NCI-H226 (cell line): ENCODE measurements around the gene ABCD4.
A peak's percentile ranks its signal among the peaks of the same experiment; 100 is the strongest.

Source experiments
- DNase-seq: peaks from one replicate; pipeline ENCODE4 v3.0.0-alpha.2; 2015

Gene ABCD4

DNA sequence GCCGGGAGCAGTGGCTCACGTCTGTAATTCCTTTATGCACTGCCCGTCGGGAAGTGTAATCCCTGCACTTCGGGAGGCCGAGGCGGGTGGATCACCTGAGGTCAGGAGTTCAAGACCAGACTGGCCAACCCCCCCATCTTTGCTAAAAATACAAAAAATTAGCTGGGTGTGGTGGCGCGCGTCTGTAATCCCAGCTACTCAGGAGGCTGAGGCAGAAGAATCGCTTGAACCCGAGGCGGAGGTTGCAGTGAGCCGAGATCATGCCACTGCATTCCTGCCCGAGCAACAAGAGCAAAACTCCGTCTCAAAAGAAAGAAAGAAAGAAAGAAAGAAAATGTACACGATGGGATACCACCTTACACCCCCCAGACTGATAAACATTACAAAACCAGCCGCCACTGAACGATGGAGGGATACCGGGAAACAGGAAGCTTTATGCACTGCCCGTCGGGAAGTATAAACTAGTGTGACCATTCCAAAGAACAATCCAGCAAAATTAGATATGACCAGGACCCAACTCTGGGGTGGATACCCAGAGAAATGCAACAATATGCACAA is 1.1 kb downstream of the ABCD4 start:
- no peak for DNase-seq

- no peak for DNase-seq
Measured at GRCh38 chr14:74299061-74299545, 3.6 kb downstream of the ABCD4 start.

DNA sequence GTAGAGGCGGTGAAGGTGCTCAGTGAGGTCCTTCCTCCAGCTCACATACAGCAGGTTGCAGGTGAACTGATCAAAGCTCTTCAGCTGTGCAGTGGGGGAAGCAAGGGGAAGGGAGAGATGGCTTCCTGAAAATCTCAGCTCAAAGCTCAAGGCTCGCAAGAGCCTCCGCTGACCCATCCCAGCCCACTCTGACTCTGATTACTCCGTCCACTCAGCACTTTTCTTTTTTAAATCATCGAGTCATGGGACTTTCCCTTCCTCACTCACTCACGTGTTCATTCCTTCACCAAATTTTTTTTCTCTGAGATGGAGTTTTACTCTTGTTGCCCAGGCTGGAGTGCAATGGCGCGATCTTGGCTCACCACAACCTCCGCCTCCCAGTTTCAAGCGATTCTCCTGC is 4.7 kb downstream of the ABCD4 start:
- no peak for DNase-seq

DNA sequence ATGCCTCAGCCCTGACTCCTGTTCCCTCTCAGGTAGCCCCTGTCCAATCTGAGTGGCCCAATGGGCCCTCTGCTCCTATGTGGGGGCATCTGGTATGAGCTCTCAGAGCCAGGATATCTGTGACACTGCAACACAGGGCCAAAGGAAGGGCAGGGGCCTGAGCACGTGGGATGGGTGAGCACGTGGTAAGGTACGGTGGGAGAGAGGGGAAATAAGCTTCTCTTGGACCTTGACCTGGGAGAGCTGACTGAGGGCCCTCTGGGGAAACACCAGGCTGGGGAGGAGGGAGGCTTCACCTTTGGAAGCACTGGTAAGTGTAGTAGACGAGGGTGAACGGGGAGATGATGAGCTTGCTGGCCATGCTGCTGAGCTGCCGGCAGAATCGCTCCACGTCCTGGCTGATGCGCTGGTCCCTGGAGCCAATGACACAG is 6.7 kb downstream of the ABCD4 start:
- no peak for DNase-seq

DNA sequence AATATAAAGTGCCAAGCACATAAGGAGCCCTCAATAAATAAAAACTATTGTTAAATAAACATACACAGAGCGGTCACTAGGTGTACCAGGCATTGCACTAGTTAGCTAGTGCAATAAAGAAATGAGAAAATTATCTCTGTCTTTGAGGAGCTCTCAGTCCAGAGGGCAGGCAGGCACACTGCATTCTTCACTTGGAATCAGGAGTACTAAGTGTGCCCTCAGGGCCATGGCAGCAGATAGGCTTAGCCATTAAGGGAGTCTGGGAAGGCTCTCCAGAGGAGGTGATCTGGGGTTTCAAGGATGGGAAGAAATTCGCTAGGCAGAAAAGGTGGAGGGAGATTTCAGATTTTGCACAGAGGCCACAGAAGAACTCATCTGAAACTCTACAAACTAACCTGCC is 9.1 kb downstream of the ABCD4 start:
- DNase-seq = no peak

GRCh38 chr14:74292061-74292460 is 10.7 kb downstream of the ABCD4 start:
- no peak for DNase-seq

GRCh38 chr14:74290415-74290814 is 12.3 kb downstream of the ABCD4 start:
- no peak for DNase-seq

DNA sequence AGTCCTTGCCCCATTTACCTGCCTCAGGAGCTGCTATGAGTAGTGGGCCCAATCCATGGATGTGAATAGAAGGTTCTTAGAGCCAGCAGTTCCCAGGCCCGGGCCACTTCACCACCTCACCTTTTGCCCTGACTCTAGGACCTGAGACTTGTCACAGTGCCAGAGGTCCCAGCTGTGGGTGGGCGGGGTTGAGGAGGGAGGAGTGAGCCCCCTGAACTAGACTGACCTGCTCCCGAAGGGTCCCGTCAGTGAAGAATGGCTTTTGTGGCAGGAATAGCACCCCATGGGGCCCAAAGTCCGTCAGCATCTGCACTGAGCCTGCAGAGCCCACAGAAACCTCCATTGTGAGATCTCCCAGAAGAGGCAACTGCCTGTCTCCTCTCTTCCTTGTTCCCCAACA is 12.9 kb downstream of the ABCD4 start:
- DNase-seq = no peak

DNA sequence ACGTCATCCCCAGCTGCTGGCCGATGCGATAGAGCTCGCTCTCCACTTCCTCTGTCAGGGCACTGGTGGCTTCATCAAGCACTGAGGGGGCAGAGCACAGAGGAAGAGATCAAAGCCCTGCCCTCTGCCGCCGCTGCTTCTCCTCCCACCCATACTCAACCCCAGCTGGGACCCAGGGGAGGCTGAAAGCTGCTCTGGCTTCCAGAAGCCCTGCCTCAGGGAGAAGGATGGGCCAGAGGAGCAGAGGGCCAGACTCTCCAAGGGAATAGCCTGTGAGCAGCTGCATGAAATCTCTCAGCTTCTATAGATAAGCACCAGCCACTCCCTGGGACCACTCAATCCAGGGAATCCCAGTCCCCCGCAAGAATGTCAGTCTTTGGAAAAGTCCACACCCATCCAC is 16.0 kb downstream of the ABCD4 start:
- peak; percentile 17 for DNase-seq

GRCh38 chr14:74281069-74281468 is 21.7 kb downstream of the ABCD4 start:
- DNase-seq = no peak

GRCh38 chr14:74278080-74278479 is 24.7 kb downstream of the ABCD4 start:
- DNase-seq = no peak

DNA sequence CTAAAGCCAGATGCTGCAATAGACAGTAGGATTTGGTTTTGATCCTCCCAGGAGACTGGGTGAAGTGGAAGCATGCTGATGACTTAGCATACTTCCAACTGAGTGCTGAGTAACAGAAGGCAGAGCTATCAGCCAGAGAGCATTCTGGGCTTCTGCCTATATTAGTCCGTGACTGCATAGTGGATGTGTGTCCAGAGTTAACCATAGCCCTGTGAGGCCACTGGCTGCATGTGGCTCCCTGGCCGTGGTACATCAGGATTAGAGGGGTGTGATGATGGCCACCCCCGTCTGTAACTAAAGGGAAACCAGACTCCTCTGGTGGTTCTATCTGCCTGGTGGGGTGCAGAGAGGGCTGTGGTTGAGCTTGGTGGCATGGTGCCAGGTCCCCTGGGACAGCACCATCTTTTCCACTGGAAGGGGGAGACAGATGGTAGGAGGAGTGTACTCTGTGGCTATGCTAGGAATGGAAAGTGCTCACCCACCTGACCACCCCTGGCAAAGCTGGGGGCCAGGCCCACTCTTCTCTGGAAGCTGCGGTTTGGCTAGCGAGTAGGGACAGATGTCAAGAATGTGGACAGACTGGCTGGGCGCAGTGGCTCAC is 27.4 kb downstream of the ABCD4 start:
- peak; percentile 43 for DNase-seq

DNA sequence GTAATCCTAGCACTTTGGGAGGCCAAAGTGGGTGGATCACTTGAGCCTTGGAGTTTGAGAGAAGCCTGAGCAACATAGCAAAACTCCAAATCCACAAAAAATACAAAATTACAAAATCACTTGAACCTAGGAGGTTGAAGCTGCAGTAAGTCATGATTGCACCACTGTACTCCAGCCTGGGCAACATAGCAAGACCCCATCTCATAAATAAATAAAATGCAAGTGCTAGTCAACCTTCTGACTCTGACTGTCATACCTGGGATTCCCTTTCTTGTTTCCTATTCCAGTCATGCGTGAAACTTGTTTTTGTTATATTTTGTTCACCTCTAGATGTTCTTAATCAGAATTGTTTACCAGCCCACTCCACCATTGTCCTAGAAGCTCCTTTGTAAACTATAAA is 31.4 kb downstream of the ABCD4 start:
- no peak for DNase-seq

DNA sequence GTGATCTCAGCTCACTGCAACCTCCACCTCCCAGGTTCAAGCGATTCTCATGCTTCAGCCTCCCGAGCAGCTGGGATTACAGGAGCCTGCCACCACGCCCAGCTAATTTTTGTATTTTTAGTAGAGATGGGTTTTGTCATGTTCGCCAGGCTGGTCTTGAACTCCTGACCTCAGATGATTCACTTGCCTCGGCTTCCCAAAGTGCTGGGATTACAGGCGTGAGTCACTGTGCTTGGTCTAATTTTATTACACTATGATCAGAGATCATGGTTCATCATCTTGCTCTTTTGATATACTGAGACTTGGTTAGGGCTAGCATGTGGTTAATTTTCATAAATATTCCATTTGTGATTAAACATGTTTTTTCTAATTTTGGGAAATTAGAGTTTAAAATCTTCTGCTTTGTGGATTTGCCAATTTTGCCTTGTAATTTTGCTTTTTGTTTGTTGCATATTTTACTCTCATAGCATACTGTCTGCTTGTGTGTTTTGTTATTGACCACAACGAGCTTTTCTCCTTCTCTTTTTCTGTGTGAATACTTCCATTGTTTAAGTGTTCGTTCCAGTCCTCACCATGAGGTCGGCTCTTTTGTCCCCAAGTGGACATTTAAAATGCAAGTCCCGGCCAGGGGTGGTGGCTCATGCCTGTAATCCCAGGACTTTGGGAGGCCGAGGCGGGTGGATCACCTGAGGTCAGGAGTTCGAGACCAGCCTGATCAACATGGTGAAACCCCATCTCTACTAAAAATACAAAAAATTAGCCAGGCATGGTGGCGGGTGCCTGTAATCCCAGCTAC is 32.2 kb downstream of the ABCD4 start:
- peak; percentile 46 for DNase-seq

GRCh38 chr14:74267588-74267987 is 35.1 kb downstream of the ABCD4 start:
- DNase-seq = no peak

DNA sequence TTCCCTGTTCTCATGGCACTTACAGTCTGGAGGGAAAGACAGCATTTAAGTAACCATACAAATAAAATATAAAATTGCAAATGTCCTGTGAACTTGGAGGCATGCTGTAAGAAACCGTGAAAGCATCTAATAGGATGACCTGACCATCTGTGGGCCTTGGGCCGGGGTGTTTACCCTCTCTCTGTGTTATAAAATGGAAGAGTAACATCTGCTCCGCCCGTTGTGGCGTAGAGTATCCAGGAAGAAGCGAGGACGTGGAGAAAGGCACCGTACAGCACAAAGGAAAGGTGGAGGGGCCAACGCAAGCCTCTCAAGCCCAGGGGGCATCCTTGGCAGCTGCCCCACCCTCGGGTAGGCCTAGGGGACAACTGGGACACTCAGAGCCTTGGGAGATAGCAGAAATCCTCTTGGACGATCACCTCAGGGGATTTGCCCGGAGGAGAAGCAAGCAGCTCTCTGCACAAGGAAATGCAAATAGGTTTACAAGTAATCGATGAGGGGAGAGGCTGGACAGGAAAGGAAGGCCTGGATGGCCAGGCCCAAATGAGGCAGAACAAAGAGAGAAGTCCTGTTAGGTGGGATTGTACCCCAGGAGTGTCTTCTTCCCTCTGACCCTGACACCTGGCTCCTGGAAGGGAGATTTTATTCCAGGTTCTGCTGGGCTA is 37.3 kb downstream of the ABCD4 start:
- no peak for DNase-seq

DNA sequence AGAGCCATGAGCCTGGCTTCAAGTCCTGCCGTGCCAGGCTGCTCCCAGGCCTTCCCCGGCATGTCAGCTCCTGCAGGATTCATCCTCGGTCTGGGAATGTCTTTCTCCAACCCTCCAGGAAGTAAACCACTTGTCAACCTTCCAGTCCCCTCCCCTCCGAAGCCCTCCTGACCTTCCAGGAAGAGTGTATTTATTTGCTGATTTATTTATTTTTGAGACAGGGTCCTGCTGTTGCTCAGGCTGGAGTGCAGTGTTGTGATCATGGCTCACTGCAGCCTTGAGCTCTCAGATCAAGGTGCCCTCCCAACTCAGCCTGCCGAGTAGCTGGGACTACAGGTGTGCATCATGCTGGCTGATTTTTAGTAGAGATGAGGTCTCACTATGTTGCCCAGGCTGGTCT is 38.8 kb downstream of the ABCD4 start:
- DNase-seq = no peak

GRCh38 chr14:74263181-74263580 is 39.6 kb downstream of the ABCD4 start:
- no peak for DNase-seq

DNA sequence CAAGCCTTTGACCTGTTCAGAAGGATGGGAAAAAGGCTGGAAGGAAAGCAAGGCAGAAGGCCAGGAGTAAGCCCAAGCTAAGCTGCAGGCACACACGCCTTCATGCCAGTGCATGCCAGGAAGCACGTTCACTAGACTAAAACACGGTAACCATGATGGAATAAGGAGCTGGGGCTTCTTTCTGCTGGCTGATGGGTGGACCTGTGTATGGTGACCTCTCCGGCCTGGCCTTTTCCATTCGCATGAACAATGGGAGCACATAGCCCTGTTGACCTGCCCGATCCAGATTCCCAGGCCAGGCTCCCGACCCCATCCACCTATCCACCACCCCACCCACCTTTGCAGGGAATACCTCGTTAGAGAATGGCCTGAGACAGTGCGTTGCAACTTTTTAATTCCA is 40.7 kb downstream of the ABCD4 start:
- no peak for DNase-seq

DNA sequence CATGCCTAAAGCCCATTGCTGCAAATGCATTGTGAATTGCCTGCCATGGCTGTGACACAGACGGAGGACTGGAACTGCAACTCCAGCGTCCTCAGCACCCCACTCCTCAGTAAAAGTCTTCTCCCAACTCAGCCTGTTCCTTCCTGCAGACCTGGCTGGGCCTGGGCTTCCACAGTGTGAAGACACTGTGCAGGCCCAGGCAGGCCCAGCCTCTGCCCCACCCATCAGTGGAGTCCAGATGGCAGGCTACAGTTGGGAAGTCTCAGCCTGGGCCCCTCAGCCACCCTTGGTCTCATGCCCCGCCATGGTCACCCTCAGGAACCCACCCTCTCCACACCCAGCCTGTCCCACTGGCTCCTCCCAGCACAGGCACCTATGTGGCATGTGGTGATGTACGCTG is 41.4 kb downstream of the ABCD4 start:
- DNase-seq = no peak

DNA sequence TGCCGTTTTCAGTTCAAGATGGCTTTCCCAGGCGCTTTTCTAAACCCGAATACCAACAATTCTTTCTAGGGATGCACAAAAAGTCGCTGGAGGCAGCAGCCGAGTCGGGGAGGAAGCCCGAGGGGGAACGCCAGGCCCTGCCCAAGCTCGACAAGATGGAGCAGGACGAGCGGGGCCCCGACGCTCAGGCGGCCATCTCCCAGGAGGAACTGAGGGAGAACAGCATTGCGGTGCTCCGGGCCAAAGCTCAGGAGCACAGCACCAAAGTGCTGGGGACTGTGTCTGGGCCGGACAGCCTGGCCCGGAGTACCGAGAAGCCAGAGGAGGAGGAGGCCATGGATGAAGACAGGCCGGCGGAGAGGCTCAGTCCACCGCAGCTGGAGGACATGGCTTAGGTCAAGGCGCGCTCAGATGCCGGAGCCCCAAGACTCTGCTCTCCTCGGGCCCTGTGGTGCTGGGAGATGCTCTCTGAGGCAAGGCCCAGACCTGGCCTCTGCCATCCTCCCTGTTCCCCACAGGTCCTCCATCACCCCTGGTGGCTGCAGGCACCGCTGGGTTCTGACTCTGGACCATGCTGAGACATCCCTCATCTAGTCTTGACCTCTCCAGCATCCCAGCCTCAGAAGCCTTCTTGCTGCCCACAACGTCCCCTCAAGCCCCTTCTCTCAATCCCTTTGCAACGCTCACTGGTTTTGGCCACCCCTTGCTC is 42.1 kb downstream of the ABCD4 start:
- no peak for DNase-seq

- no peak for DNase-seq
Measured at GRCh38 chr14:74259513-74259912, 43.2 kb downstream of the ABCD4 start.

GRCh38 chr14:74258764-74259035 is 44.0 kb downstream of the ABCD4 start:
- DNase-seq = no peak
